Thyroid gland (tissue), 4 donors: Measurements from ENCODE around the gene SLC7A10.

Experiments
- CTCF ChIP-seq, 6 experiments: fragments of 200-600 bp in 3 of 6; fragments of 450-650 bp in 3 of 6; sonication (generic) in 3 of 6; IDR thresholded peaks; one replicate each; pipeline ENCODE4 v1.5.1; 2016 to 2019; ENCODE audit warnings: antibody characterized with exemption in 6 of 6, mild to moderate bottlenecking in 2 of 6, inconsistent platforms in 1 of 6, moderate library complexity in 1 of 6
- POLR2A ChIP-seq, 2 donors: fragments of 450-650 bp; IDR thresholded peaks; one replicate each; pipeline ENCODE4 v1.6.1; 2017; ENCODE audit warnings: antibody characterized with exemption in 2 of 2, mild to moderate bottlenecking in 2 of 2, moderate library complexity in 1 of 2

GRCh38 chr19:33242131-33242530, 16.5 kb upstream of the SLC7A10 start:
- TF ChIP-seq CTCF (IDR thresholded peaks at IDR 0.05), result no peak
- no peak for TF ChIP-seq POLR2A (IDR thresholded peaks at IDR 0.05)
